HG03432 (cell line): ENCODE results near the gene THBS3.
A peak's percentile ranks its signal among the peaks of the same experiment; 100 is the strongest.
"Not testable (repeated sequence)": the region's sequence is repeated elsewhere in the genome, so short reads cannot be mapped to it uniquely, and the experiment has no call there.

Experiments
- ATAC-seq: cut with Tn5 transposase; IDR thresholded peaks from one replicate; pipeline ENCODE4 v1.9.1; 2021; ENCODE audit warnings: mild to moderate bottlenecking, moderate library complexity; ENCODE audit not compliant: unreplicated experiment

THBS3 gene

DNA sequence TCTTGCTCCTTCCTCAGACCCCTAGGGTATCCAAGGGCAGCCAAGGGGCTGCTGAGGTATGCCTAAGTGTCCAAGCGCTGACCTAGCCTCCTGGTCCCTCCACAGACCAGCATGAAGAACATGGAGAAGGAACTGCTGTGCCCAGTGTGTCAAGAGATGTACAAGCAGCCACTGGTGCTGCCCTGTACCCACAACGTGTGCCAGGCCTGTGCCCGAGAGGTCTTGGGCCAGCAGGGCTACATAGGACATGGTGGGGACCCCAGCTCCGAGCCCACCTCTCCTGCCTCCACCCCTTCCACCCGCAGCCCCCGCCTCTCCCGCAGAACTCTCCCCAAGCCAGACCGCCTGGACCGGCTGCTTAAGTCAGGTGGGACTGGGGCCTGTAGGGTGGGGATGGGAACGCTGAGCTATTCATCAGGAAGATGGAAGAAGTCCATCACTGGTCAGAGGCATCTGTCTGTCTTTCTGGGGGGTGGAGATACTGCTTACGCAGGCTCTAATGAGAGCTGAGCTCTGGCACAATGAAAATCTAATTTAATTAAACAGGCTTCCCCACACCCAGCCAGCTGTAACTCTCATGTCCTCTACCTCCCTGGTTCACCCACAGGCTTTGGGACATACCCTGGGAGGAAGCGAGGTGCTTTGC, 32.3 kb downstream of the THBS3 start:
- ATAC-seq = no peak

DNA sequence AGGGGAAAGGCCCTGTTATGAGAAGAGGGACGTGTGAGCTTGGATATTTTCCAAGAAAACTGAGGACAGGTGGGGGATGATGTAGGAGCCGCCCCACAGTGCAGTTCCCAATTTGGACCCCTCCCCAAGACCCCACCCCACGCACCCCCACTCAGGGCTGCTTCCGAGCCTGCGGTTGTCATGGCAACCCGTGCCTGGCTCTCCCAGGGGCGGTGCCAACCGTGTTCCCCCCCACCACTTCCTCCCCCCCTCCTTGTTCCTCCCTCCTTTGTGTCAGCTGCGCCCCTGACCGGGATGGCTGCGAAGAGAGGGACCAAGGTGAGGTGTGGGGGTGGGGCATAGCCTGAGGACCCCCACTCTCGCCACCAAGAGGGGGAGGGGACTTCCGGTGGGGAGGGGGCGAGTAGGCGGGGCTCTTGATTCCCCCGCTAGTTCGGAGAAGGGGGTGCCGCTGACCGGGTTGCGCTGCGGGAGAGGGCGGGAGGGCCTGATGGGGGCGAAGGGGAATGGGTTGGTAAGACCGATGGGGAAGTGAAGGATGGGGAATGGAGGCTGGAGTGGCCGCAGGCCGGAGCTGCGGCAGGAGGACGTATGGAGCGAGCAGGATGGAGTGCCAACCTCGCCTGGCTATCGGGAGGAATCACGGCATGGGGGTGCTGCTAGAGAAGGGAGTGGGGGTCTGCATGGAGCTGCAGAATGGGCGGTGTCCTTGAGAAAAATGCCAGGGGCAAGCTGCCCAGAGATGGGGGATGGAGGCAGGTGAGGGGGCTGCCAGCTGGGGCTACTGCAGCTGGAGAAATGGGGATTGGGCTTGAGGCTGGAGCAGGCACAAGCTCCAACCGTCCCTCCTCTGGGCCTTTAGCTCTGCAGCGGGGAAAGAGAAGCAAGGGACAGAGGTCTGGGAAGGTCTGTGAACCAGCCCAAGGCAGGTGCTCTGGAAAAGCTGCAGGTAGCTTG, 33.1 kb downstream of the THBS3 start:
- ATAC-seq = no peak

DNA sequence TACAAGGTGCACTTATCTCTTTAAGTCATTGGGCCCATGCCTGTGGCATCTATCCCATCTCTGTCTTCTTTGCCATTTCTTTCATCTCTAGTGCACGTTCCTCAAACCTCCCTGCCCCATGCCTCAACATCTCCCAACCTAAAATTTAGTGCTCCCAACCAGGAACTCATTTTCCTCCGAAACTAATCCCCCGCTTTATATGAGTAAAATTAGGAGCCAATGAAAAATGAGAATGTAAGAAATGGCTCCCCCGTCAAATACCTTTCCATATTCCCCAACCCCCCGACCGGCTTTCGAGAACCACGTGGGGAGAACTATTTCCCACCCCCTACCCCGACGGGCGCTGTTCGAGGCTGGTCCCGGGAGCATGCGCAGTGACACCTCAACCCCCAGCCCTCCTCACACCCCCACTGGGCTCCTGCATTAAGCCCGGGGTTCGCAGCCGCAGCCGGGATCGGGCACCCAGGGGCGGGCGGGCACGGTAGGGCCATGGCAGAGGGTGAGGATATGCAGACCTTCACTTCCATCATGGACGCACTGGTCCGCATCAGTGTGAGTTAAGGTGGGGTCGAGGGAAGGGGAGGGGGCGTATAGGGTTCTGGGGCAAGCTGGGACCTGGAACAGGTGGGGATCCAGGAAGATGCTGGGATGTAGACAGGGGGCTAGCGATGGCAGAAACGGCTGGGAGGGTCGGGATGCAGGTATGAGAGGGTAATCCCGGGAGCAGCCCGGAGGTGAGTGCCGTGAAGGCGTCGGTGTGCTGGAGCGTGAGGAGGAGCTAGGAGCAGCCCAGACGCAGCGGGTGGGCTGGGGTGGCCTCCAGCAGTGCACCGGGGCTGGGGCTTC, 34.0 kb downstream of the THBS3 start, which contains the start of gene TRIM46:
Gene TRIM46 (plus strand): TSS at position 372 of the 846 bp plus-strand sequence. CDS start 118 bp downstream, at position 490.
- no peak for ATAC-seq

DNA sequence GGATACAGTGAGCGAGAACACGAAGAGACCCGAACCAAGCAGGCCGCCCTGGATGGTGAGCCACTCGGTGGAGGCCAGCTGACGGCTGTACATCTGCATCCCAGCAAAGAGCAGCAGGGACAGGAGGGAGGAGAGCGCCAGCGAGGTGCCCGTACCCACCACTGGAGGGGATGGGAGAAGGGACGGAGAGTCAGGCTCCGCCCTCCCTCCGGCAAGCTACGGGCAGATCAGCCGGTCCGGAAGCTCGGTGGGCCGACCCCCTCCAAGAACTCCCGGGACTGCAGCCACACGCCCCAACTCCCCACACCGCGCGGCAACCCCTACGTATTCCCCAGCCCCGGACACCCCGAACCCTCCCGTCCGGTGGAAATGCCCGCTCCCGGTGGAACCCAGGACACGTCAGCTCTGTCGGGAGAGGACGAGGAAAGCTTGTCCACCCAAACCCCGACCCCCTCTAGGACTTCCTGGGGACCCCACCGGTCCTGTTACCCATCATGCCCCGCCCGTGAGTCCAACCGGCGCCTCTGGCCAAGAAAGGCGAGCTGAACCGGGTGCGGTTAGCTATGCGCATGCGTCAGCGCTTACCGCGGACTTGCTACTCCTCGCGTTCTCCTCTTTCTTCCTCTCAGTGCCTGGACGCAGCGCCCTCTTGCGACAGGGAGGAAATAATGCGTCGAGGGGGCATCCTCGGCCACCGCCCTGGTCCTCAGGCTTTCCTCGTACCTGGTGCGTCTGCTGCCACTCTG, 34.8 kb downstream of the THBS3 start, which contains the start of gene KRTCAP2:
Gene KRTCAP2 (minus strand): TSS at position 573 of the 746 bp plus-strand sequence. CDS start 80 bp downstream, at position 493.
- peak; percentile 63 for ATAC-seq

DNA sequence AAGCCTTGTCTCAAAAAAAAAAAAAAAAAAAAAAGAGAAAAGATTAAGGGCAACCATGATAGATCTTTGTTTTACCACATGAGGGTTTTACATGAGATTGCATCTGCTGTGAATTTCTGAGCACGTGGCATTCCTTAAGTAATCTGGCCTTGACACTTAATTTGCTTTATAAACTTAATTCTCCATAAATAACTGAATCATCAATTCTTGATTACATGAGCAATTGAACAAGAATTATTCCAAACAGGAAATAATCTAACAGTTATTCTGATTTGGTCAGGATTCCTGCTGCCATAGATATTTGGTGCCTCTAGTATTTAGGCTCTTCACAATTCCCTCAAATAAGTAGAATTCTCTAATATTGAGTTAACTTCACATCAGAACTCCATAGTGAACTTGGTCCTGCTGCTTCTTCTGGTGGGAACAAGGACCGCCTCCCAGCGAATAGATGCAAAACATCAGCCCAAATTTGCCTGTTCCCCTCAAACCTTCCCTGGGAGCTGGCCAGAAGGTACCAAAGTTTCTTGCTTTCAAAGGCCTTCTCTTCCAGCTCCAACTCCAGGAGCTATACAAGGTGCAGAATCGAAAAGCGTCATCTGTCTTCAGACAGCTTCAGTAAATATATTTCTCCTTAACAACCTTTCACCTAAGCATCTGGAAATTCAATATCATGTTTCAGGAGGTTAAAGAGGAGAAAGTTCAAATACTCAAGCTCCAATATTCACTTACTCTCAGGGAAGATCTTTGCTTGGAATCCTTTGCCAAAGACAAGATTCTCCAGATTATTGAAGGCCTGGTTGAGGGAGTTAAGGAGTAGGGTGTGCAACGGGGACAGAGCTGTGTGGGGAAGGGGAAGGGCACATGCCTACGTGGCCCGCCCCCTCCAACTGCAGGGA, 35.6 kb downstream of the THBS3 start:
- ATAC-seq = peak; percentile 23

DNA sequence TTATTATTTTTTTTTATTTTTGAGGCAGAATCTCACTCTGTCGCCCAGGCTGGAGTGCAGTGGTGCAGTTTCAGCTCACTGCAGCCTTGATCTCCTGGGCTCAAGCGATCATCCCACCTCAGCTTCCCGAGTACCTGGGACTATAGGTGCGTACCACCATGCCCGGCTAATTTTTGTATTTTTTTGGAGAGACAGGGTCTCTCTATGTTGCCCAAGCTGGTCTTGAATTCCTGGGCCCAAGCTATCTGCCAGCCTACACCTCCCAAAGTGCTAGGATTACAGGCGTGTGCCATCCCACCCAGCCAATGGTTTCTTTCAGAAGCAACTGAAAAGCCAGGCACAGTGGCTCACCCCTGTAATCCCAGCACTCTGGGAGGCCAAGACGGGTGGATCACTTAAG, 36.9 kb downstream of the THBS3 start:
- no peak for ATAC-seq

DNA sequence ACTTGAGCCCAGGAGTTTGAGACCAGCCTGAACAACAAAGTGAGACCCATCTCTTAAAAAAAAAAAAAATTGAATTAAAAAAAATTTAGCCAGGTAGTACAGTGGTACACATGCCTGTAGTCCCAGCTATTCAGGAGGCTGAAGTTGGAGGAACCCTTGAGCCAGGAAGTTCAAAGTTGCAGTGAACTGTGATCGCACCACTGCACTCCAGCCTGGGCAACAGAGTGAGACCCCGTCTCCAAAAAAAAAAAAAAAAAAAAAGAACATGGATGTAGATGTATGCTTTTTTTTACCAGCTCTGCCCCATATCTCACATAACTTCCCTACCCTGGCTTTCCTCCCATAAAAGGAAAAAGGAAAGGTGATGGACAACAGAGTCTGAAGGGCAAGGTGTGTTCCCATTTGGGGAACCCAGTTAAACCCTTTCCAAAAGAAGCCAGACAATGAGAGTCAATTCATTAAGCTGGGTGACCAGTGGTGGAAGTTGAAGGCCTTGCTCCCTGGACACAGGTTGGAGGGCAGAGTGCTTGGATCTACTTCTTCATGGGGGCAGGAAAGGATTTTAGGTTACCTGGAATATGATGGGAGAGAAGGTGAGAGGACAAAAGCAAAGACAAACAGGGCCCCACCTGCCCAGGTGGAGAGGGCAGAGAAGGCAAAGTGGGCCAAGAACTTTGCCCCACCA, 37.5 kb downstream of the THBS3 start:
- no peak for ATAC-seq

DNA sequence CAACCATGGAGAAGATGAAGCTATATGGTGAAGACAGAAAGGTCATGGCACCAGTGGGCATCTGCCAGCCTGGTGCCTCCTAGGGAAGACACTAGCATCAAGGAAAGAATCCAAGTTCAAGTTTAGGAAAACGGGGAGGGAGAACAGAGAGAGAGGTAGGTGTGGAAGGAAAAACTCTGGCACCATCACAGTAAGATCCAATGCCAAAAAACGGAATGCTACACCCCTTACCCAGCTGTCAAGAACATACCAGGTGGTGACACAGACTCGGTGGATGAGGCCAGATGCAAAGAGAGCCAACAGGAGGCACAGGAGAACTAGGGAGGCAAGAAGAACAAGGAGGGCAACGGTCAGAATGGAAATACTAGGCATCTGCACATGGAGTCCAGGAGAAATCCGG, 38.2 kb downstream of the THBS3 start:
- no peak for ATAC-seq

DNA sequence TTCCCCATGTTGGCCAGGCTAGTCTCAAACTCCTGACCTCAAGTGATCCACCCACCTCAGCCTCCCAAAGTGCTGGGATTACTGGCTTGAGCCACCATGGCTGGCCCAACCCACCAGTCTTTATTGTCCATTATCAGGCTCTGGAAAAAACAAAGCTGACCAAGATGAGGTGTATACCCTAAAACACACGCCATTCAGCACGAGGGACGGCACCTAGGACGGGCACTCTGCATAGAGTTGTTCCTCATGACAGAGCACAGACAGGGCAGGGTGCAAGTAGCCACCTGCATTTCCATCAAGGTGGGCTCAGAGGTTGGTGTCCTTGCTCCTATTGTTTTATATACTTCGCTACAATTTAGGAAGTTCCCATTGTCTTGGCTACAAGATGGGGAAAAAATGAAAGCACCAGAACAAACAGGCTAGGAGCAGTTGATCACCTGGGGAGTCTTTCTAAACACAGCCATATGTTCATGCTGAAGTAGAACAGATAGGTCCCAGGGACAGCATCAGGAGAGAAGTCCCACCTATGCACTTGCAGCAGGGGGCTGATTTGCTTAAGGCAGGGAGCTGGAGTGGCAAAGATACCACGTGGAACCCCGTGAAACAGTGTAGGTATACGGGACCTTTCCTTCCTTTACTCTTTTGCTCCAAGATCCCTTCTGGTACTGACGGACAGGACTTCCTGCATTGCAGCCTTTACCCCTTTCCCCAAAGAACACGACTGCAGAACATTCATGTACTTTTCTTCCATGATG, 39.1 kb downstream of the THBS3 start:
- no peak for ATAC-seq

DNA sequence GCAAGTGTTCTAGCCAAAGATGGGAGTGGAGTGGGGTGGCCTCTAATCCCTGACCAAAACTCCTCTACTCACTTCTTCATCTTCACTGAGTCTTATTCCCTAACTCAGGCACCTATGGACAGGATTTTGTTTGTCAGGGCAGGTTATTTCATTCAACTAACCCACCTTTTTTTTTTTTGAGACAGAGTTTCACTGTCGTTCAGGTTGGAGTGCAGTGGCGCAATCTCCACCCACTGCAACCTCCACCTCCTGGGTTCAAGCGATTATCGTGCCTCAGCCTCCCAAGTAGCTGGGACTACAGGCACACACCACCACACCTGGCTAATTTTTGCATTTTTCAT, 39.6 kb downstream of the THBS3 start:
- not testable (repeated sequence) for ATAC-seq

DNA sequence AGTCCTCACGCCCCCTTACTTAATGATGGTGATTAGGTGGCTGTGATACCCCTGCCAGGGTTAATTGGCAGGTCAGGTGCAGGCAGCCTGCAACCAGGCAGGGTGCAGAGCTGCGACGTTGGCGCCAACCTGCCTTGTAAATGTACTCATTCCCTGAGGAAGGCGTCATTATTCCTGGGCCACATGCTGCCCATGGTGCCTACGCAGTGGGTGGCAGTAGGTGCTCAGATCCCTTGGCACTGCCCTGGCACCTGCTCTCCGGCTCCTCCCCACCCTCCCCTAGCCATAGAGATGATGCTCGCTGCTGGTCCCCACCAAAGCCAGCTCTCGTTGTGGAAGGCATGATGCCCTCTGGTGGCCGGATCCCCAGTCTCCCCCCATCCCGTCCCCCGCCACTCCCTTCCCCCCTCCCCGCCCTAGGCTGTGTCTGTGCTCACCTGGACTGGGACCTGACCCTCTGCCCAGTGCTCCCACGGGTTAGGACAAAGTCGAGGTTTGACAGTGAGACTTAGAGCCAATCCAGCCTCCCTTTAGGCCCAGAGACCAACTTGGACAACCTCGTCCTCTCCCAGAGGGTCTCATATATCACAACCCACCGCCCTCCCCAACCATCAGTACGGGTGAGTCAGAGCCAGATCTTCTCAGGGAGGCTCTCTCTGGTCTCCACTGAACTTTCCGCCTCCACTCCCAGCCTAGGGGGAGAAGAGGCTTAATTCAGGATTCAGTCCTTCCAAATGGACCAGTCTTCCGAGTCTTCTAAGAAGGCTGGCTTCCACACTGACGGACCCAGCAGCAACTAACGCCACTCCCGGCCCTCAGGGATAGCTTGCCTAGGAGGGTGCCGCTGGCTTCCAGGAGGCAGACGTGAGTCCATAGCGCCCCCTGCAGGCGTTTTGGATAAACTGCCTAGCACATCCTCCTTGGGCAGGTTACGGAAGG, 40.3 kb downstream of the THBS3 start:
- ATAC-seq = no peak

DNA sequence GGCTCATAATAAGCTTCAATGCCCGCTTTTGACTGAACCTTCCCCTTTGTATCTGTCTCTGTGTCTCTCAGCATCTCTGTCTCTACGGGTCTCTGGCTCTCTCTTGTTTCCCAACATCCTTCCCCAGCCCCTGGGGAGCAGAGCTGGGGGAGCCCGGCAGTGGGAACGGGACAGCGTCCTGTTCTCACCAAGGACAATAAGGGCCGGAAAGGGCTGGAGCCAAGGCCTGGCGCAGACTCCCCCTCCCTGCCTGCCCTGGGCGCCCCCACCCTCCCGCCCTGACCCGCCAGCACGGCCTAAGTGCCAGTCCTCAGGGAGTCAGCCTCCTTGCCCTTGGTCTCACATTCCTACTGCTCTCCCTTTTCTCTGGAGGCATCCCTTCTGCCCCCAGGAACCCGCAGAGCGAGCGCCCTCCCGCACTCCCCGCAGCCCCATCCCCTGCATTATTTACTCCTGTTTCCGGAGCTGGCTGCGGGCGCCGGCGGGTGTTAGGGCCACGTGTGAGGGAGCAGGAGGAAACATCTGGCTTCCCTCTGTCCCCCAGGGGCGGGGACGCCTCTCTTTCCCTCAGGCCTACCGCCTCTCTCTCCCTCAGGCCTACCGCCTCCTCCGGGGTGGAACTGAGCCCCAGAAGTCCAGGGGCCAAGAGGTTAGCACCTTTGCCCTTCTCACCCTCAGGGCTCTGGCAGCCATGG, 41.1 kb downstream of the THBS3 start:
- no peak for ATAC-seq

DNA sequence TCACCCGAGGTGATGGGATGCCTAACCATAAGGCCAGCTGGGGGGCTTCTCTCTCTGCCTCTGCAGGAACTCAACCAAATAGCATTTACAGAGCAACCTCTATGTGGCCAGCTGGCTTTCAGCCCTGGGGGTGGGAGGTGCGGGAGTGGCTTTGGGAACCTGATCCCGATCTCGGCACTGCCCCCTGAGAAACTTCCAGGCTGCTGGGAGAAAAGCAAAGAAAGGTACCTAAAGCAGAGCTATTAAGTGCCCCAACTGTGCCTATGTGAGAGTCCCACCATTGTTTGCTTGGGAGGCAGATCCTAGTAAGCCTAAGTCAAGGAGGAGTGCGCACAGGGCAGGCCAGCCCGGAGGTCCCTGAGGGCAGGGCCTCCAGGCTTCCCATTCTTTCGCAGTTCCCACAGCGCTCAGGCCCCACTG, 41.6 kb downstream of the THBS3 start:
- ATAC-seq = no peak

DNA sequence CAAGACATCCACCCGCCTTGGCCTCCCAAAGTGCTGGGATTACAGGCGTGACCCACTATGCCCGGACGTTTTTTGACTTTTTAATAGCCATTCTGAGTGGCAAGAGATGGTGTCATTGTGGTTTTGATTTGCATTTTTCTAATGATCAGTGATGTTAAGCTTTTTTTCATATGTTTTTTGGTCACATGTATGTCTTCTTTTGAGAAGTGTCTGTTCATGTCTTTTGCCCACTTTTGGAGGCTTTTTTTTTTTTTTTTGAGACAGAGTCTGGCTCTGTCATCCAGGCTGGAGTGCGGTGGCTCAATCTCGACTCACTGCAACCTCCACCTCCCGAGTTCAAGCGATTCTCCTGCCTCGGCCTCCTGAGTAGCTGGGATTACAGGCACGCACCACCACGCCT, 43.1 kb downstream of the THBS3 start:
- ATAC-seq = not testable (repeated sequence)

DNA sequence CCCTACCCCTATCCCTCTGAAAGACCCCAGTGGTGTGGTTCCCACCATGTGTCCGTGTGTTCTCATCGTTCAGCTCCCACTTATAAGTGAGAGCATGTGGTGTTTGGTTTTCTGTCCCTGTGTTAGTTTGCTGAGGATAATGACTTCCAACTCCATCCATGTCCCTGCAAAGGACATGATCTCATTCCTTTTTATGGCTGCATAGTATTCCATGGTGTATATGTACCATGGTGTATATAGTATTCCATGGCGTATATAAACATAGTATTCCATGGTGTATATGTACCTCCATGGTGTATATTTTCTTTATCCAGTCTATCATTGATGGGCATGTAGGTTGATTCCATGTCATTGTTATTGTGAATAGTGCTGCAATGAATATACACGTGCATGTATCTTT, 43.9 kb downstream of the THBS3 start:
- ATAC-seq = not testable (repeated sequence)

DNA sequence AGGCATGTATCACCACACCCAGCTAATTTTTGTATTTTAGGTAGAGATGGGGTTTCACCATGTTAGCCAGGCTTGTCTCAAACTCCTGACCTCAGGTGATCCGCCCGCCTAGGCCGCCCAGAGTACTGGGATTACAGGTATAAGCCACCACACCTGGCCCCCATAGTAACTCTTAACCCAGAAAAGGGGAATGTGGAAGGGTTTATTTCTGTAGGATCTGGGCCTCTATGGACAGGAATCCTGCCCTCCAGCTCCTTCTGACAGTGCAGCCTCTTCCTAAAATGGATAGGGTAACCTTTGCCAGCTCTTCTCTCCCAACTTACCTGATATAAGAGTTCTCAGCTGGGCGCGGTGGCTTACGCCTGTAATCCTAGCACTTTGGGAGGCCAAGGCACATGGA, 45.1 kb downstream of the THBS3 start:
- not testable (repeated sequence) for ATAC-seq
